Embryonic facial prominence (tissue), 1 donor: ENCODE measurements around the gene ZC3H11A.
"Not testable (repeated sequence)": the region's sequence is repeated elsewhere in the genome, so short reads cannot be mapped to it uniquely, and the experiment has no call there.

Experiments used
- DNase-seq: peaks from one replicate; pipeline ENCODE4 v3.0.0-alpha.2; 2016; ENCODE audit errors: extremely low spot score

Gene ZC3H11A

GRCh38 chr1:203781962-203782361, 13.5 kb upstream of the ZC3H11A start:
- DNase-seq, result no peak

DNA sequence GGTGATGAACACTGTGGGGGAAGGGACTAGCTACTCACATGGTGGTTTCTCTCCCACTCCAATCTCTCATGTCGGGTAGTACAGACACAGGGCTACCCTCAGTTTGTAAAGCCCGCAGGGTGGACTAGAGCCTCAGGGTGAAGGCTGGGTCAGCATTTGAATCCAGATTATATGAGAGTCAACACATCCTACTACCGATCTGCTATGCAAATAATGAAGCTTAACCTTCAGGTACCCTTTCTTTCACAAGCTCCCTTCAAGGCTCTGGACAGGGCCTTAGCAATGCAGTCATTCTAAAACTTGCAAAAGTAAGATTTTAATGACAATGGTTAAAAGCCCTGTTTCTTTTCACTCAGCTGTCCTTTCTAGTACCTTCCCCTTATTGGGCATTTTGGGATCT, 5.5 kb upstream of the ZC3H11A start:
- DNase-seq, result no peak

GRCh38 chr1:203791498-203791897, 3.9 kb upstream of the ZC3H11A start:
- no peak for DNase-seq

- DNase-seq, result no peak
Observed at GRCh38 chr1:203792486-203792885, 2.9 kb upstream of the ZC3H11A start.

- DNase-seq, result not testable (repeated sequence)
Observed at GRCh38 chr1:203793561-203793960, 1.9 kb upstream of the ZC3H11A start.

- no peak for DNase-seq
Observed at GRCh38 chr1:203794764-203795440, 521 bp upstream of the ZC3H11A start.

DNA sequence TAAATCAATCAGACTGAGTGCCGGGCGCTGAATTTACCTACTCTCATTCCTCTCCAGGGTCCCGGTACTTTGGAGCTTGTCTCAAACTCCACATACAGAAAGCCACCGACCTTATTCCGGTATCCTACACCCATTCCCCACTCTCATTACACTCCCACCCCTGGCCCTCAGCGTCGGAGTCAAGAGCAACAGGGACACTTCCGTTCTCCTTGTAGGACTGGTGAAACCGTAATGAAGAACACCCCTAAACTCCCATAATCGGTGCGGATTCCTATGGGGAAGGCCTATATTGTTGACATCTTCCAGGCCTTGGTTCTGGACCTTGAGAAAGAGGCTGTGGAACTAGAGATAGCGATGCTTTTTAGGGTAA, 798 bp downstream of the ZC3H11A start:
- no peak for DNase-seq

GRCh38 chr1:203797216-203797615, 1.8 kb downstream of the ZC3H11A start:
- DNase-seq, result no peak

DNA sequence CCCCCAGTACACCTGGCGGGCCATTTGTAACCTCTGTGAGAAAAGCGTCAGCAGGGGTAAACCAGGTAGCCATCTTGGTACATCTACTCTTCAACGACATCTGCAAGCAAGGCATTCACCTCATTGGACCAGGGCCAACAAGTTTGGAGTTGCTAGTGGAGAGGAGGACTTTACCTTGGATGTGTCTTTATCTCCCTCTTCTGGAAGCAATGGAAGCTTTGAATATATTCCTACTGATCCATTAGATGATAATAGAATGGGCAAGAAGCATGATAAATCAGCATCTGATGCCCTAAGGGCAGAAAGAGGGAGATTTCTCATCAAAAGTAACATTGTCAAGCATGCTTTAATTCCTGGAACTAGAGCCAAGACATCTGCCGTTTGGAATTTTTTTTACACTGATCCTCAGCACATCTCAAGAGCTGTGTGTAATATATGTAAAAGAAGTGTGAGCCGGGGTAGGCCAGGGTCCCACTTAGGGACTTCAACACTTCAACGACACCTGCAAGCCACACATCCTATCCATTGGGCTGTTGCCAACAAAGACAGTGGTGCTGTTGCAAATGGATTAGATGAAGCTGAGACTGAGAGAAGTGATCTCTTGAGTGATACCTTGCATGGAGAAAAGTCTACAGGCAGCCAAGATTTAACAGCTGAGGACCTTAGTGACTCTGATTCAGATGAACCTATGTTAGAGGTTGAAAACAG, 2.7 kb downstream of the ZC3H11A start:
- no peak for DNase-seq

DNA sequence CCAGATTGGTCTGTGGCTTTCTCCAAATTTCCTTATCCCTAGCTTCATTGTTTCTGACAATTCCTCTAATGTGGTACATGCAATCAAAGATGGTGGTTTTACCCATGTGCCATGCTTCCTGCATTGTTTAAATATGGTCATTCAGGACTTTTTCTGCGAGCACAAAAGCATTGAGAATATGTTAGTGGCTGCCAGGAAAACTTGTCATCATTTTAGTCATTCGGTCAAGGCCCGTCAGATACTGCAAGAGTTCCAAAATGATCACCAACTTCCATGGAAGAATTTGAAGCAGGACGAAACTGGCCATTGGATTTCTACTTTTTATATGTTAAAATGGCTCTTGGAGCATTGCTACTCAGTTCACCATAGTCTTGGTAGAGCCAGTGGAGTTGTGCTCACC, 3.7 kb downstream of the ZC3H11A start:
- no peak for DNase-seq

DNA sequence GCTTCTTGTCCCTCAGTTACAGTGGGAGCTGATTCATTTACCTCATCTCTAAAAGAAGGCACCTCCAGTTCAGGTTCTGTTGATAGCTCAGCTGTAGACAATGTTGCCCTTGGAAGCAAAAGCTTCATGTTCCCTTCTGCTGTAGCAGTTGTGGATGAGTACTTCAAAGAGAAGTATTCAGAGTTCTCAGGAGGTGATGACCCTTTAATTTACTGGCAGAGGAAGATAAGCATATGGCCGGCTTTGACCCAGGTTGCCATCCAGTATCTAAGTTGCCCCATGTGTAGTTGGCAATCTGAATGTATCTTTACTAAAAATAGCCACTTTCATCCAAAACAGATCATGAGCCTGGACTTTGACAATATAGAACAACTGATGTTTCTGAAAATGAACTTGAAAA, 4.5 kb downstream of the ZC3H11A start:
- no peak for DNase-seq

DNA sequence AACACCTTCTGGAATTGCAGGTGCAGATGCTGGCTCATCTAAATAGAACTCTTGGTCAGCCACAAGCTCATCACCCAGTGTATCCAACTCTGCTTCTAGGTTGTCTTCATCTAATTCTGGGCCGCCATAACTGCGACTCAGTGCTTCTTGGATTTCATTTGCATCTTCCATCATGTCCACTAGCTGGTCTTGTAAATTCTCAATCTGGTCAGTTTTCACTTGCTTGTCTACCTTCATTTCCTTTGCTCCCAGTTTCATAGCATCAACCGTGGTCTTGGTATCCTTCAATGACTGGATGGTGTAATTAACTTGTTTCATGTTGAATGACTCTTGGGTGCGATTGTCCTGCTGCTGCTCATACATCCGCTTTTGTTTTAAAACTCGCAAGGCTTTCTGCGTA, 10.3 kb downstream of the ZC3H11A start:
- DNase-seq, result no peak

DNA sequence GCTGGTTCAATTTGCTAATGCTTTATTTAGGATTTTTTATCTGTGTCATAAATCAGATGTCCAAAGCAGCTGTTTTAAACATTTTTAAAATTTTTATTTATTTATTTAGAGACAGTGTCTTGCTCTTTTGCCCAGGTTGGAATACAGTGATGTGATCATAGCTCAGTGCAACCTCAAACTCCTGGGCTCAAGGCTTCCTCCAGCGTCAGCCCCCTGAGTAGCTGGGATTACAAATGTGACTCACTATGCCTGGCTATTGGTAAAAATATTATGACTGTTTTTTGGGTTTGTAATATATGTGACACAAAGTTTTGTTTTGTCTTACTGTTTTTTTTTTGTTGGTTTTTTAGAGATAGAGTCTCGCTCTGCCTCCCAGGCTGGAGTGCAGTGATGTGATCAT, 11.8 kb downstream of the ZC3H11A start:
- DNase-seq, result no peak

GRCh38 chr1:203813581-203814341, 18.3 kb downstream of the ZC3H11A start:
- DNase-seq, result no peak

- no peak for DNase-seq
Observed at GRCh38 chr1:203818399-203818798, 23.0 kb downstream of the ZC3H11A start.

DNA sequence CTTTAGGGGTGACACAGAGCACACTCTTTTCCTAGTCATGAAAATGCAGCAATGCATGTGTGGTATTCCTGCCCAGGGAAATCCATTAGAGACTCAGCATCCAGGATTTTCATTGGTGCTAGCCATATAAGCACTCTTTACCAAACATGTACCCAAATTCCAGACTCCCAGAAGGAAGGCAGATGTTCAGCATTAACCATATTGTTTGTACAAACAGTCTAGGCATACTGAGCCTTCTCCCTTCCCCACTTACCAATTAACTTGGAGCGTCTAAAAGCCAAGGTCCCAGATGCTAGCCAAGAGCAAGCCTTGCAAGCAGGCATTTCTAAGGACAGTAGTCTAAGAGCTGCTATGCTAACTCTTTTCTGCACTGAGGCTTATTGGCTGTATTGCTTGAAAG, 27.9 kb downstream of the ZC3H11A start:
- no peak for DNase-seq

DNA sequence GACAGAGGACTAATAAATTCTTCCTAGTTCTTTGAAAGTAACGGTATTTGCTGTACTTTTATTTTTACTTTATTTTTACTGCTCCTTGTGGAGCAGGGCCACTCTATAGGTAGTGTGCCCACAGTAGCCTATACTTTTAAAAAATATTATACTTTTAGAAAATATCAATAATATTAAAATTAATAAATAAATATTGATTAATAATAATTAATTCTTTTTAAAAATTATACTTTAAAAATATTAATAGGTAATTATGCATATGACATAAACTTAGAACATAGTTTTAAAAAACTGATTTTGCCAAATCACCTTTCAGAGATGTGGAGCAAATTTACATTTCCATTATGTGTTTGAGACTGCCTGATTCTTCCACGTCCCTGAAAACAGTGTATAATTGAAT, 30.8 kb downstream of the ZC3H11A start:
- no peak for DNase-seq

DNA sequence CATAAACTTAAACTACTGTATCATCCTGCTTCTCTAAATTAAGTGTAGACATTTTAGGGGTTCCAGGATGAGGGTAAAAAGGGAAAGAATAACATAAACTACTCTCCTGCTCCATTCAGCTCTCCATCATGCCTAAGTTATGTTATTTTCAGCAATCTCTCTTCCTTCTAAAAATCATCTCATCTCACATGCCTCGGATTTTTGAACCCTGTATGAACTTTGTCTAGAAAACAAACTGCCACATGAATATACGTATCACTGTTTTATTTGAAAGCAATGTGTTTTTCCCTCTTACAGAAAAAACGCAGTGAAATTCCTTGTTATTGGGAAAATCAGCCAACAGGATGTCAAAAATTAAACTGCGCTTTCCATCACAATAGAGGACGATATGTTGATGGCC, 32.6 kb downstream of the ZC3H11A start:
- no peak for DNase-seq

DNA sequence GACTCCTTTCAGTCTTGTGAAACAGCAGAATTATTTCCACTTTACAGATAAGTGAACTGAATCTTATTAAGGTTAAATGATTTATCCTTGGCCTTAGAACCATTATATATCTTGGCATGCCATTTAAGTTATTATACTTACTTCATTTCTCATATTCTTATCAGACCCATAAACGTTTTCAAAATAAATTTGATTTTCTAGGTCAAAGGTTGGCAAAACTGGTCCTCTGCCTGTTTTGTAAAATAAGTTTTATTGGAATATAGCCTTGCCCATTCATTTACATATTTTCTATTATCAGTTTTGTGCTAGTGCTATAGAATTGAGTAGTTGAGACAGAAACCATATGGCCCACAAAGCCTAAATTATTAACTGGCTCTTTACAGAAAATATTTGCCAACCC, 33.1 kb downstream of the ZC3H11A start:
- no peak for DNase-seq

- not testable (repeated sequence) for DNase-seq
Observed at GRCh38 chr1:203829247-203829646, 33.8 kb downstream of the ZC3H11A start.

DNA sequence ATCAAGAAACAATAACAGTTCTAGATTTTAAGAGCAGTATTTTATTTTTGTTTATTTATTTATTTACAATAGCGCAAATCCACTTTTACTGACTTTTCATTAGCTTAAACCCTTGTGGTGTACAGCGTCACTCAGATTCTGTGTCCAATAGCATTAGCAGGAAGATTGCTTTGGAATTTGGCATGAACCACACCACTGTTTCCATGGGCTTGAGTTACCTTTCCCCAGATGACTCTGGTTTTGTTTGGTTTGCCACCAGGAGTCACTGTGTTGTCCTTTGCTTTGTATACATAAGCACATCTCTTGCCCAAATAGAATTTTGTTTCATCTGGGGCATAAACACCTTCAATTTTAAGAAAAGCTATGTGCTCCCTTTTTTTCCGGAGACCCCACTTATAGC, 40.1 kb downstream of the ZC3H11A start:
- DNase-seq, result no peak

GRCh38 chr1:203839081-203839480, 43.7 kb downstream of the ZC3H11A start:
- DNase-seq, result no peak

- no peak for DNase-seq
Observed at GRCh38 chr1:203840208-203840808, 44.9 kb downstream of the ZC3H11A start.
